Stimulated activated CD4-positive, alpha-beta T cell treated with anti-CD3 and anti-CD28 coated beads, Interleukin-12 subunit alpha, Interleukin-12 subunit beta, amount 100 ng/mL, for 4 hours (primary cell): ENCODE results near the gene SBNO2.
"Not testable (repeated sequence)": the region's sequence is repeated elsewhere in the genome, so short reads cannot be mapped to it uniquely, and the experiment has no call there.

Experiments used
- DNase-seq: peaks from one replicate; pipeline ENCODE4 v3.0.0-alpha.2; 2020

SBNO2 gene

DNA sequence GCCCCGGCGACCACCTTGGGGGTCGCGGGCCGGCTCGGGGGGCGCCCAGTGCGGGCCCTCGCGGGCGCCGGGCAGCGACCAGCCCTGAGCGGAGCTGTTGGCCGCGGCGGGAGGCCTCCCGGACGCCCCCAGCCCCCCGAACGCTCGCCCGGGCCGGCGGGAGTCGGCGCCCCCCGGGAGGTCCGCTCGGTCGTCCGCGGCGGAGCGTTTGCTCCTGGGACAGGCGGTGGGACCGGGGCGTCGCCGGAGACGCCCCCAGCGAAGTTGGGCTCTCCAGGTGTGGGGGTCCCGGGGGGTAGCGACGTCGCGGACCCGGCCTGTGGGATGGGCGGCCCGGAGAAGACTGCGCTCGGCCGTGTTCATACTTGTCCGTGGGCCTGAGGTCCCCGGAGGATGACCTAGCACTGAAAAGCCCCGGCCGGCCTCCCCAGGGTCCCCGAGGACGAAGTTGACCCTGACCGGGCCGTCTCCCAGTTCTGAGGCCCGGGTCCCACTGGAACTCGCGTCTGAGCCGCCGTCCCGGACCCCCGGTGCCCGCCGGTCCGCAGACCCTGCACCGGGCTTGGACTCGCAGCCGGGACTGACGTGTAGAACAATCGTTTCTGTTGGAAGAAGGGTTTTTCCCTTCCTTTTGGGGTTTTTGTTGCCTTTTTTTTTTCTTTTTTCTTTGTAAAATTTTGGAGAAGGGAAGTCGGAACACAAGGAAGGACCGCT is 32.2 kb upstream of the SBNO2 start:
- DNase-seq: no peak

DNA sequence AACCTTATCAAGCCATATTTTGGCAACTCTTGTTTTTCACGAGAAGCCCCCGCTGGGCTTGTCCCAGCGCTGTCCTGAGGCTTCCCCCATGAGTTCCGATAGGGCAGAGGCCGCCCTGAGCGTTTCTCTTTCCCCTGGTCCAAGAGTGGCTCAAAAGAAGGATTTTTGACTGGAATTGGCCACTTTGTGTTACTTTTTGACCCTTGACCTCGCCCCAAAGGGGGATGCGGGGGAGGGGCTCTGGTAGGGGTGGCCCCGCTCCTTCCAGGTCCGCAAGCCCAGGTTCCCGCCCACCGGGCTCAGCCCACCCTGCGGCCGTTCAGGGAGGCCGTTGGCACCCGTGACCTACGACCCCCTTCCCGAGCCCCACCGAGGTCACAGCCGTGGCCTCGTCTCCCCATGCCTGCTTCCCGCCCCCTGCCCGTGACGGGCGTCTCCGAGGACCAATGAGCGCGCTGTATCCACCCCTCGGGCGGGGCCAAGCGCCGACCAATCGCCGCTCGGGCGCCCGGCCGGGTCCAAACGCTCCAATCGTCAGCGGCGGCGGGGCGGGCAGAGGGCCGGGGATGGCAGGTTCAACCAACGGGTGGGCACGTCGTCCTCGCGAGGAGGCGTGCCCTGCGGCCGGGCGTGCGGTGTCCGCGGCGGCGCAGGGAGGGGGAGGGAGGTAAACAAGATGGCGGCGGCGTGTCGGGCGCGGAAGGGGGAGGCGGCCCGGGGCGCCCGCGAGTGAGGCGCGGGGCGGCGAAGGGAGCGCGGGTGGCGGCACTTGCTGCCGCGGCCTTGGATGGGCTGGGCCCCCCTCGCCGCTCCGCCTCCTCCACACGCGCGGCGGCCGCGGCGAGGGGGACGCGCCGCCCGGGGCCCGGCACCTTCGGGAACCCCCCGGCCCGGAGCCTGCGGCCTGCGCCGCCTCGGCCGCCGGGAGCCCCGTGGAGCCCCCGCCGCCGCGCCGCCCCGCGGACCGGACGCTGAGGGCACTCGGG is 31.3 kb upstream of the SBNO2 start, which contains the start of gene STK11:
Gene STK11 (plus strand): TSS at position 665 of the 986 bp plus-strand sequence. CDS start 1,136 bp downstream, outside the sequence.
- DNase-seq: peak; percentile 99

DNA sequence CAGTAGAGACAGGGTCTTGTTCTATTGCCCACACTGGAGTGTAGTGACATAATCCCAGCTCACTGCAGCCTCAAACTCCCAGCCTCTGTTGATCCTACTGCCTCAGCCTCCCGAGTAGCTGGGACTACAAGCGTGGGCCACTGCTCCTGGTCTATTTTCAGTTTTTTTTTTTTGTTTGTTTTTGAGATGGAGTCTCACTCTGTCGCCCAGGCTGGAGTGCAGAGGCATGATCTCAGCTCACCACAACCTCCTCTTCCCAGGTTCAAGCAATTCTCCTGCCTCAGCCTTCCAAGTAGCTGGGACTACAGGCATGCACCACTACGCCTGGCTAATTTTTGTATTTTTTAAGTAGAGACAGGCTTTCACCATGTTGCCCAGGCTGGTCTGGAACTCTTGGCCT is 26.5 kb upstream of the SBNO2 start:
- not testable (repeated sequence) for DNase-seq

GRCh38 chr19:1199531-1199930 is 25.5 kb upstream of the SBNO2 start:
- no peak for DNase-seq

DNA sequence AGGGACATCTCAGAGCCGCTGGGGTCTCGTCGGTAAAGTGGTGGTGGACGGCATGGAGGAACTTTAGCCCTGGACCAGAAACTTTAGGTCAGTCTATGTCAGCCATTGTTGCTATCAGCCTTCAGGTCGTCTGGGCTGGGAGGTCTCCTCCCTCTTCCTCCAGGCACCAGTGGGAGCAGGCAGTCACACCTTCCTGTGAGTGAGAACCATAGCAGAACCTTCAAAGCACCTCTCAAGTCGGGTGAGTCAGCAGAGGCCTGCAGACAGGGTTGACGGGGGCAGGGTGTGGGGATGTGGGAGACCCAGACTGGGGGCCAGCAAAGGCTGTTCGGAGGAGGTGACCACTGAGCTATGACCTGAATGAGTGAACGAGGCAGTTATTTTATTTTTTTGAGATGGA is 15.4 kb upstream of the SBNO2 start:
- peak; percentile 46 for DNase-seq

GRCh38 chr19:1183543-1184172 is 9.6 kb upstream of the SBNO2 start:
- DNase-seq: no peak

DNA sequence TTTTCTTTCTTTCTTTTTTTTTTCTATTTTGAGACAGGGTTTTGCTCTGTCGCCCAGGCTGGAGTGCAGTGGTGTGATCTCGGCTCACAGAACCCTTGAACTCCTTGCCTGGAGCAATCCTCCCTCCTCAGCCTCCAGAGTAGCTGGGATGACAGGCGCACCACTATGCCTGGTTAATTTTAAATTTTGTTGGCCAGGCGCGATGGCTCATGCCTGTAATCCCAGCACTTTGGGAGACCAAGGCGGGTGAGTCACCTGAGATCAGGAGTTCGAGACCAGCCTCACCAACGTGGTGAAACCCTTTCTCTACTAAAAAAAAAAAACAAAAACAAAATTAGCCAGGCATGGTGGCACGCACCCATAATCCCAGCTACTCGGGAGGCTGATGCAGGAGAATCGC is 8.7 kb upstream of the SBNO2 start:
- no peak for DNase-seq

- no peak for DNase-seq
Observed at GRCh38 chr19:1182068-1182467, 8.0 kb upstream of the SBNO2 start.

DNA sequence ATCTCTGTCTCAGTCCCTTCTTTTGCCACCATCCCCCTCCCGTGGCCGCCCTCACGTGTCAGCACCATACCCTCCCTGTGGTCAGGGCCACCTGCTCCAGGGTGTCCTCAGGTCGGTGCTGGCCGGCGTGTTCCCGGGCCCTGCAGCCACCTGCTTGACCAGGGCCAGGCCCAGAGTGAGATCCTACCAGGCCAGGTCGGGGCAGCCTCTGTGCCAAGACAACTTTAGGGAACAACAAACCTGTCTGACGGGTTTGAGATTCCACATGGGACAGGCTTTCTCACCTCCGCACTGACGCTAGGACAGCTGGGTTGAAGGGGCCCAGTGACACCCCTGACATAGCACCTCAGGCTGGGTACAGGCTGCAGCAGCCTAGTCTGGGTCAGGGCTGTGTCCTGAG is 7.5 kb upstream of the SBNO2 start:
- no peak for DNase-seq

- DNase-seq: no peak
Observed at GRCh38 chr19:1177322-1178114, 3.5 kb upstream of the SBNO2 start.

GRCh38 chr19:1173159-1173844 is 766 bp downstream of the SBNO2 start:
- DNase-seq: no peak

- no peak for DNase-seq
Observed at GRCh38 chr19:1172353-1173158, 1.5 kb downstream of the SBNO2 start.

DNA sequence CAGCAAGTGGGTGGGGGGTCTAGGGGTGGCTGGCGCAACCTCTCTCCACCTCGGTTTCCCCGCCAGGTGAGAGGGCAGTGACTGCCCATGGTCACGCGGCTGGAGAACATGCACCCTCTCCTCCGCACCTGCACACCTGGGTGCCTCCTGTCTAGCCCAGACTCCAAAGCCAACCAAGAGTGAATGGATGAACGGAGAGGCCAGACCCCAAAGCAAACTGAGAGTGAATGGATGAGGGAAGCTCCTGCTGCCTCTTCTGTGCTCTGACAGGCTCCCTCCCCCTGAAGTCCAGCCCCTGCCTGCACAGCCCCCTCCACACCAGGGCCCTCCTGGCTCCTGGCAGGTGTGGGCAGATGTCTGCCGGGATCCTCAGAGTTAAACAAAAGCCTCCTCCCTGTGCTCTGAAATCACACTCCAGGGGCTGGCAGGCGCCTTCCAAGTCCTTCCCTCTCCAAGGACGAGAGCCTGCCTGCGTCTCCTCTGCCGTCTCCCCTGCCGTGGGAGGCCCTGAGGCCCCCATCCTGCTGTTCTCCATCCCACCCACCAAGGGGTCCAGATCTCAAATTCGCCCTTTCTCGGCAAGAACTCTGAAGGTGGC is 2.2 kb downstream of the SBNO2 start:
- DNase-seq: no peak

DNA sequence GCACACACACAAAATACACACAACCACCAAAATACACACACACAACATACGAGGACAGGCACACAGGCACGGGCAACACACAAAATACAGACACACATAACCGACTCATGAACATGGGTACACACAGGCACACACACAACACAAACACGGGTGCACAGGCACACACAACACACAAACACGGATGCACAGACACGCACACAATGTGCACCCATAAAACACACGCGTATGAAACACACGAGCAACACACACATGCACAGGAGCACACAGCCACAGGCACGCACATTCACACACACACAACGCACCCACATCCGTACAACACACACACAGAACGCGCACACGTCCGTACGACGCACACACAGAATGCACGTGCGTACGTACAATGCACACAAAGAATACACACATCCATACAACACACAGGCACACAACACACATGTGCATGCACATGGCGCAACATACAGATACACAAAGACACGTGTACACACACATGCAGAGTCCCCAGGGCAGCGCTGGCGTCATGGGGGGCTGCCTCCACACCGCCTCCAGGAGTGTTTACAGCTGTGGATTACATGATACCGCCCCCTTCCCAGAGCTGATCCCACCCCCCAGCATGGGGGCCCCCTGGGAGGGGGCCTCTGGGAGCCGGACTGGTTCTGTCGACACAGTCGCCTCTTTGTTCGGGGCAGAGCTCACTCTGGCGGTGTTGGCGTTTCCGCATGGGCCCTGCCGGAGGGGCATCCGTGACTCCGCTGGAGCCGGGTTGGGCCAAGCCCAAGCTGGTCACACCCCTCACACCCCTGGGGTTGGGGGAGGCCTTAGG is 2.9 kb downstream of the SBNO2 start:
- no peak for DNase-seq

DNA sequence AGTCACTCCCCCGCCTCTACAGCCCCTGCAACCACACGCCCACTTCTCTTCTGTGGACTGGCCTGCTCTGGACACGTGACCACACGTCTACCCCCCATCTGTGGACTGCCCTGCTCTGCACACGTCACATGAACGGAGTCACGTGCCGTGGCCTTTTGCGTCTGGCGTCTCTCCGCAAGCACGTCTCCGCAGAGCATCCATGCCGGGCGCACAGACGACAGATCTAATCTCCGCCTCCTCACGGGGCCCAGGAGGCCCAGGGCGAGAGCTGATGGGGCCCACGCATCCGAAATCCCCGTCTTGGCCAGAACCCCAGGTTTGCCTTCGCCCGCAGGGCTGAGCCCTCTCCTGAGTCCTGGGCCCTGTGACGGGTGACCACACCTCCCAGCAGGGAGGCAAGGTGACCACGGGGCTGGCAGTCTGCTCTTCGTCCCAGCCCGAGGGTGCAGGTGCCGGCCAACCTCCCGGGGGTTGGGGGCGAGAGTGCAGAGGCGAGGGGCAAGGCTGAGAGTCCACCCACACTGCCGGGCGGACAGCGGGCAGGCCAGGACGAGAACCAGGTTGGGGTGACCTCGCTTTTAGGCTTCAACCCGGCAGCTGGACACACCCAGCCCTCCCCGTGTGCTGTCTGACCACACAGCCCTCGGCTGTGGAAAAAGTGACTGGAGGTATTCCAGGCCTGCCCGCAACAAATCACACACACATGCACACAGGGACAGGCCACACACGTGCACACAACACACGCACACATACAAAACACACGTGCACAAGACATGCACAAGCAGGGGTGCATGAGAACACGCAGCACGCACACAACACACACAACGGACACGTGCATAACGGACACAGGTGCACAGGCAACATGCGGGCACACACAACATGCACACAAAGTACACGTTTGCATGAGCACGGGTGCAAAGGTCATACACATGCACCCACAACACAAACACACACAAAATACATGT is 3.9 kb downstream of the SBNO2 start:
- DNase-seq: no peak

GRCh38 chr19:1169411-1169791 is 4.7 kb downstream of the SBNO2 start:
- no peak for DNase-seq

DNA sequence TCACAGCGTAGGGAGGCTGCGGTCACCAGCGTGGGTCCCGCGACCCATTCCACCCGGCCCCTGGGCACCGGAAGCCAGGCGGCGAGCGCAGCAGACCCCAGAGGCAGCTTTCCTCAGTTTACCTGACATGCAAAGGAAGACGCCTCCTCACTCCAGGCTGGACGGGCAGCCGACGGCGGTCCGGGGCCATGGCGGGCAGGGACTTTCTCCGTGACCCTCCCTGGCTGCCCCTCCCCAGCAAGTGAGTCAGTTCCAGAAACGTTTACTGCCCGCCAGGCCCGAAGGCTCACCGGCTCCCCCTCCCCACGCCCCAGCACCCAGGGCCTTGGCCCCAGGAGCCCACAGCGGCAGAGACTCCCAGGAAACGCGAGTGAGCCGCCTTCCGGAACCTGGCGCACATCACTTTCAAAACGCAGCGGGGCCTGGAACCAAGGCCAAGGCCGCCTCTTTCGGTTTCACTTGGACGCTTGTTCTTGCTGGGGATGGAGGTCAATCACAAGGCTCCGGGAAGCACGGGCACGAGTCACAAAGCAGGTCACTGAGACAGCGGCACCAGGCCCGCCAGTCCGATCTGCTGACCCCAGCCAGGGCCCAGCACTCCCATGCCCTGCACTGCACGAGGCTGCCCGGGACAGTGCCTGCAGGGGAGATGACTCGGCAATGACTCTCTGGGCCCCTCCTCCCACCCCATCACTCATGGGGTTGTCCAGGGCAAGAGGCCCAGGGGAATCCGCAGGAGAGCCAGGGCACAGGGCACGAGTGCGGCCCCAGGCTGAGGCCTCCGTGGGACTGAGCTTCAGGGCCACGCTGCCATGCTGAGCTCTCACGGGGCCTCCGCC is 5.3 kb downstream of the SBNO2 start:
- DNase-seq: no peak
